GM04503 (cell line): ENCODE measurements around the gene LRPAP1.
"Not testable (repeated sequence)": the region's sequence is repeated elsewhere in the genome, so short reads cannot be mapped to it uniquely, and the experiment has no call there.

Source experiments
- DNase-seq: peaks from one replicate; pipeline ENCODE4 v3.0.0-alpha.2; 2012; ENCODE audit warnings: low read depth

The LRPAP1 gene

GRCh38 chr4:3460926-3461325, 71.3 kb downstream of the LRPAP1 start:
- no peak for DNase-seq

GRCh38 chr4:3459156-3459555, 73.1 kb downstream of the LRPAP1 start:
- not testable (repeated sequence) for DNase-seq

GRCh38 chr4:3458371-3458770, 73.9 kb downstream of the LRPAP1 start:
- no peak for DNase-seq

- not testable (repeated sequence) for DNase-seq
Observed at GRCh38 chr4:3455596-3455995, 76.6 kb downstream of the LRPAP1 start.
